Epithelial cell of esophagus (primary cell): Measurements from ENCODE around the gene ZIC1.

Source experiments
- DNase-seq: peaks from one replicate; pipeline ENCODE4 v3.0.0; 2010; ENCODE audit warnings: low read depth
- H3K4me3 ChIP-seq: 2 replicates; pipeline ENCODE4 v1.5.1; 2011; ENCODE audit warnings: mild to moderate bottlenecking, low read length, control low read depth
- TF ChIP-seq, protein P1 (sequence below): IDR thresholded peaks from 2 replicates; pipeline ENCODE4 v1.5.1; 2011; ENCODE audit warnings: low read depth, mild to moderate bottlenecking, low read length, control low read depth, inconsistent platforms; ENCODE audit not compliant: insufficient read depth; ENCODE audit errors: missing control alignments

ZIC1 gene

DNA sequence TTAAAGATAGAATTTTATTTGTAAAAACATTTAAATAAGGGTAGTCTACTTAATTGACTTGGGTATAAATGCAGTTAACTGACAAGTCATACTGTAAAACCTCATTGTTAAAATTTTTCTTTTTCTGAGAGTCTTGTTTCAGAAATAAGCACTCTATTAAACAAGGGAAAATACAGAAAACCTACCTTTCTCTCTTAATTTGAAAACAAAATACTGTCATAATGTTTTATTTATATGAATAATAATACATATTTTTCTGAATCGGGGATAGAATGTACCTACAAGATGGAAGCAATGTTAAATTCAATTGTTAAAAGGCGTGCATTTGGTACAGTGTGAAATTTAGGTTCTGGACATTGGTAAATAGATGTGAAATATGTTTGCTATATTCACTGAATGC lies 17.8 kb downstream of the ZIC1 start:
- DNase-seq, result no peak
- H3K4me3 ChIP-seq, result no peak overlapping the region
- TF ChIP-seq, protein P1, sequence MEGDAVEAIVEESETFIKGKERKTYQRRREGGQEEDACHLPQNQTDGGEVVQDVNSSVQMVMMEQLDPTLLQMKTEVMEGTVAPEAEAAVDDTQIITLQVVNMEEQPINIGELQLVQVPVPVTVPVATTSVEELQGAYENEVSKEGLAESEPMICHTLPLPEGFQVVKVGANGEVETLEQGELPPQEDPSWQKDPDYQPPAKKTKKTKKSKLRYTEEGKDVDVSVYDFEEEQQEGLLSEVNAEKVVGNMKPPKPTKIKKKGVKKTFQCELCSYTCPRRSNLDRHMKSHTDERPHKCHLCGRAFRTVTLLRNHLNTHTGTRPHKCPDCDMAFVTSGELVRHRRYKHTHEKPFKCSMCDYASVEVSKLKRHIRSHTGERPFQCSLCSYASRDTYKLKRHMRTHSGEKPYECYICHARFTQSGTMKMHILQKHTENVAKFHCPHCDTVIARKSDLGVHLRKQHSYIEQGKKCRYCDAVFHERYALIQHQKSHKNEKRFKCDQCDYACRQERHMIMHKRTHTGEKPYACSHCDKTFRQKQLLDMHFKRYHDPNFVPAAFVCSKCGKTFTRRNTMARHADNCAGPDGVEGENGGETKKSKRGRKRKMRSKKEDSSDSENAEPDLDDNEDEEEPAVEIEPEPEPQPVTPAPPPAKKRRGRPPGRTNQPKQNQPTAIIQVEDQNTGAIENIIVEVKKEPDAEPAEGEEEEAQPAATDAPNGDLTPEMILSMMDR, result no peak

DNA sequence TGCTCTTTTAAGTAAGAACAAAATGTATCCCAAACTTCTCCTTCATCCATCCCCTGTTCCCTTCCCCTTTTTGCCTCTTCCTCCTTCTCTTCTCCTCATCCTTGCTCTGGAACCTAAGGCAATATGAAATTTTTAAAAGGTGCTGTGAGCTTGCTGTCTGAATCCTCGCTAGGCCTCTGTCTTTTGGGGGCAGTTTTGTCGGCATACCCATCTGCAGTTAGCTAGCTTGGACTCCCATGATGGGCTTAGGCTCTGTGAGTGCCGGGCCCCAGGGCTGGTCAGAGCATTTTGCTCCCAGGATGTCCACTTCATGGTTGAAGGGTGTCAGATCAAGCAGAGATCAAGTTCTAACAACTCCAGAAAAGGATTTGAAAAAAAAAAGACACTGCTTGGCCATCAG lies 18.6 kb downstream of the ZIC1 start:
- DNase-seq, result no peak
- H3K4me3 ChIP-seq, result no peak overlapping the region
- TF ChIP-seq, protein P1, result no peak

DNA sequence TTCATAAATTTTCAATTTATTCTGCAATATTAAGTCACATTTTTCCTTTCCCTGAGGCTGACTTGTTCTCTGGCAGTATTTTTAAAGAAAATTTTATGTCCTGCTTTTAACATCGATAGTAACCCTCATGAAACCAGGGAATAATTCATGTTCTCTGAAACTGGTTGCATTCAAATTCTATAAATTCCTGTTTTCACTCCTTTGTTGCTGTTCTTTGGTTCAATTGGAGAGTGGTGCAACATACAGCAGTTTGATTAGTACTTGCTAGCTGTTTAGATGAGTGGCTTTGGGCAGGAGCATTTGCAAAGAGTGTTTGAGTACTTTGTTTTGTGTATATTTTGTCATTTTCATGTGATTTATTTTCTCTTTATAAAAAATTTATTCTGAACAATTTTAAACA lies 19.2 kb downstream of the ZIC1 start:
- no peak overlapping the region for H3K4me3 ChIP-seq
- TF ChIP-seq, protein P1, result no peak
- no peak for DNase-seq

DNA sequence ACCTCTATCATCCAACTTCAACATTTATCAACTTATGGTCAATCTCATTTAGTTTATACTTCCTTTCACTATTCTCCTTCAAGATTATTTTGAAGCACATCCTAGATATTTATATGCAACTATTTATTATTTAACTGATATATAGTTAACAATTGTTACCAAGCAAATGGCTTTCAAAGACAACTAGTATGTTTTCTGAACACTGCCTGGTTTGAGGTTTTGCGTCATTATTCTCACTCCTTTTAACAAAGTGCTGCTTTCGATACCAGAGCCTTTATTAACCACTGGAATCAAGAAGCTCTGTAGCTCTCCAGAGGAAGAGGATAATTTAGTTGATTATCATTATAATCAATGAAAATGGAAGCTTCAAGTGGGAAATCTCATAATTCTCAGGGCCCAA lies 19.6 kb downstream of the ZIC1 start:
- DNase-seq, result no peak
- H3K4me3 ChIP-seq, result no peak overlapping the region
- TF ChIP-seq, protein P1, result no peak

DNA sequence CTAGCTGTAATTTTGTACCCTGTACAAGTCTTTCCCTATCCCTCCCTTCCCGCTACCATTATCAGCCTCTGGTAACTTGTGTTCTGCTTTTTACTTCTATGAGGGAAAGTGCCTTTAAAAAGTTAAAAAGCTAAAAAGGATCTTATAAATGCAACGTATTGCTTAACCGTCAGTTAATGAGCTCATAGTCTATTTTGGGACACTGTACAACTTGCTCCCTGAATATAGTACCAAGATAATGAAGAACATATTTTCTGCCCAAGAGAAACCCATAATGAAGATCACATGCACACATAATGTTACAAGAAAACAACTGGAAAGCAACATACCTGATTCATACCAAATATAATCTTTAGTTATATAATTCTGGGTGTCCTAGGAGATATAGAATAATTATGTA lies 22.6 kb downstream of the ZIC1 start:
- no peak overlapping the region for H3K4me3 ChIP-seq
- TF ChIP-seq, protein P1, result no peak
- DNase-seq, result no peak

DNA sequence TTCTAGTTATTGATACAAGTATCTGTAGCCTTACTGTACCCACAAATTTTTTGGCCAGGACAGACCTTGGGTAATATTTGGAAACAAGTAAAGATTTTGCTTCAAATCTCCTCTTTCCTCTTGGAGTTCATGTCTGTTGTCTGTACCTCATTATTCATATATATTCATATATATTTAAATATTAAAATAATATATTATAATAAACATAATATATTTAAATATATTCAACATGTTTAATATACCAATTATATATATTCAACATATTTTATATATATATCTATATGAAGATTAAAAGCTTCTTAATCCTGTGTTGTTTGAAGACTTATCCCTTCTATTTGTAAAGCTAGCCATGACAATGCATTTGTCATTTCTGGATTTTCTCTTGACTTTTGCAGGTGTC lies 38.1 kb downstream of the ZIC1 start:
- TF ChIP-seq, protein P1, result no peak
- DNase-seq, result no peak
- H3K4me3 ChIP-seq, result no peak overlapping the region

DNA sequence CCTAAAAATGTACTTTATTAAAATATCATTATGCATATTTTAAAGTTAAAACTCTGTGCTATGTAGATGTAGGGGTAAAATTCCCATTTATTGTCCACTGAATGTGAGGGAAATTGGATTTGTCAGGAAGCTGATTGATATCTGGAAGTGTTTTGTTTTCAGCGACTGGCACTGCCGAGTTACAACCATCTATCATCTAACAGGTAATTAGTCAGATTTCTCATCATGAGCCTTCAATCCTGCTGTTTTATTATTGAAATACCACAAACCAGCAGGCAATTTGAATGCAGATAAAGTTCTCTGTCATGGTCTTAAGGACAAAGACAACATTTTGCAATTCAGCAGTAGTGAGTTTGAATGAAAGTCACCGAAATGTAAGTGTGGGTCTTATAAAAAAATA lies 40.5 kb downstream of the ZIC1 start:
- H3K4me3 ChIP-seq, result no peak overlapping the region
- DNase-seq, result no peak
- TF ChIP-seq, protein P1, result no peak
